SK-N-SH treated with all-trans-retinoic acid at 6 μM for 48 hours (cell line): Measurements from ENCODE around the gene P2RX3.

Experiments used
- ATAC-seq: fragments of 200-7000 bp; cut with Tn5 transposase; 3 replicates; pipeline ENCODE4 v1.9.1; 2020; ENCODE audit warnings: mild to moderate bottlenecking, moderate library complexity
- ARNTL ChIP-seq: fragments of 450-650 bp; formaldehyde crosslinking; IDR thresholded peaks from 2 replicates; pipeline ENCODE4 v1.5.0; 2020; ENCODE audit warnings: low read depth, mild to moderate bottlenecking, moderate library complexity, borderline replicate concordance
- BACH2 ChIP-seq: fragments of 250-450 bp; sonication (Bioruptor Pico); IDR thresholded peaks from 2 replicates; pipeline ENCODE4 v1.9.0; 2021; ENCODE audit warnings: mild to moderate bottlenecking, borderline replicate concordance
- CREB5 ChIP-seq: fragments of 250-450 bp; sonication (Bioruptor Pico); IDR thresholded peaks from 2 replicates; pipeline ENCODE4 v1.5.1; 2020; ENCODE audit warnings: low read depth, mild to moderate bottlenecking, moderate library complexity
- CSDC2 ChIP-seq: fragments of 250-450 bp; sonication (Bioruptor Pico); IDR thresholded peaks from 2 replicates; pipeline ENCODE4 v1.5.0; 2020; ENCODE audit warnings: mild to moderate bottlenecking, moderate library complexity
- ESRRG ChIP-seq: fragments of 250-450 bp; sonication (Bioruptor Pico); IDR thresholded peaks from 2 replicates; pipeline ENCODE4 v1.6.1; 2021; ENCODE audit warnings: mild to moderate bottlenecking
- GLIS3 ChIP-seq: fragments of 250-450 bp; sonication (Bioruptor Pico); IDR thresholded peaks from 2 replicates; pipeline ENCODE4 v1.5.0; 2020; ENCODE audit warnings: mild to moderate bottlenecking, moderate library complexity
- ISL1 ChIP-seq: fragments of 250-450 bp; sonication (Bioruptor Pico); IDR thresholded peaks from 2 replicates; pipeline ENCODE4 v2.1.2; 2022; ENCODE audit warnings: mild to moderate bottlenecking, moderate library complexity
- OSR1 ChIP-seq: fragments of 250-450 bp; sonication (Bioruptor Pico); IDR thresholded peaks from 2 replicates; pipeline ENCODE4 v1.8.0; 2022; ENCODE audit warnings: moderate library complexity, mild to moderate bottlenecking, inconsistent platforms
- PATZ1 ChIP-seq: fragments of 250-450 bp; sonication (Bioruptor Pico); IDR thresholded peaks from 2 replicates; pipeline ENCODE4 v1.8.0; 2020; ENCODE audit warnings: mild to moderate bottlenecking, moderate library complexity, borderline replicate concordance
- POU6F1 ChIP-seq: fragments of 250-450 bp; sonication (Bioruptor Pico); IDR thresholded peaks from 2 replicates; pipeline ENCODE4 v1.8.0; 2021; ENCODE audit warnings: low read depth, mild to moderate bottlenecking, moderate library complexity, borderline replicate concordance
- PPARA ChIP-seq: fragments of 250-450 bp; sonication (Bioruptor Pico); IDR thresholded peaks from 2 replicates; pipeline ENCODE4 v1.5.0; 2020; ENCODE audit warnings: mild to moderate bottlenecking, borderline replicate concordance
- RARB ChIP-seq: fragments of 250-450 bp; sonication (Bioruptor Pico); IDR thresholded peaks from 2 replicates; pipeline ENCODE4 v1.8.0; 2021; ENCODE audit warnings: mild to moderate bottlenecking, moderate library complexity
- SNAI2 ChIP-seq: fragments of 250-450 bp; sonication (Bioruptor Pico); IDR thresholded peaks from 2 replicates; pipeline ENCODE4 v1.5.0; 2020; ENCODE audit warnings: mild to moderate bottlenecking, moderate library complexity
- TCF4 ChIP-seq: fragments of 250-450 bp; sonication (Bioruptor Pico); IDR thresholded peaks from 2 replicates; pipeline ENCODE4 v1.8.0; 2021; ENCODE audit warnings: mild to moderate bottlenecking, moderate library complexity, borderline replicate concordance
- TOX ChIP-seq: fragments of 250-450 bp; sonication (Bioruptor Pico); IDR thresholded peaks from 2 replicates; pipeline ENCODE4 v1.8.0; 2021; ENCODE audit warnings: mild to moderate bottlenecking, moderate library complexity, borderline replicate concordance
- ZC3H10 ChIP-seq: fragments of 250-450 bp; sonication (Bioruptor Pico); IDR thresholded peaks from 2 replicates; pipeline ENCODE4 v1.5.1; 2021; ENCODE audit warnings: mild to moderate bottlenecking, moderate library complexity
- ZFP3 ChIP-seq: fragments of 250-450 bp; sonication (Bioruptor Pico); IDR thresholded peaks from 2 replicates; pipeline ENCODE4 v1.5.0; 2020; ENCODE audit warnings: mild to moderate bottlenecking, moderate library complexity
- ZNF565 ChIP-seq: fragments of 450-650 bp; formaldehyde crosslinking; conservative IDR thresholded peaks from 2 replicates; pipeline ENCODE4 v1.5.0; 2020; ENCODE audit warnings: low read depth, mild to moderate bottlenecking, moderate library complexity
- ZNF70 ChIP-seq: fragments of 450-650 bp; formaldehyde crosslinking; IDR thresholded peaks from 2 replicates; pipeline ENCODE4 v1.5.0; 2020; ENCODE audit warnings: mild to moderate bottlenecking, moderate library complexity
- ZNF8 ChIP-seq: fragments of 450-650 bp; formaldehyde crosslinking; IDR thresholded peaks from 2 replicates; pipeline ENCODE4 v1.5.0; 2020; ENCODE audit warnings: mild to moderate bottlenecking, moderate library complexity

The P2RX3 gene

GRCh38 chr11:57341250-57341808, 3.2 kb downstream of the P2RX3 start:
- ATAC-seq = no peak
- TF ChIP-seq CSDC2 (CRISPR knock-in tag) (no peak), ESRRG (no peak), ISL1 (CRISPR knock-in tag) (no peak), TOX (CRISPR knock-in tag) (no peak), ARNTL (no peak), OSR1 (CRISPR knock-in tag) (no peak), RARB (CRISPR knock-in tag) (no peak), ZNF8 (CRISPR knock-in tag) (no peak), ZNF565 (CRISPR knock-in tag) (no peak)

GRCh38 chr11:57342702-57343101, 4.5 kb downstream of the P2RX3 start:
- TF ChIP-seq ZFP3 (no peak), CSDC2 (CRISPR knock-in tag) (no peak), OSR1 (CRISPR knock-in tag) (no peak), ZNF70 (no peak), TCF4 (CRISPR knock-in tag) (no peak), SNAI2 (CRISPR knock-in tag) (no peak), PPARA (CRISPR knock-in tag) (no peak), TOX (CRISPR knock-in tag) (no peak), ISL1 (CRISPR knock-in tag) (no peak), ZNF8 (CRISPR knock-in tag) (no peak), ARNTL (no peak), BACH2 (CRISPR knock-in tag) (no peak), ZNF565 (CRISPR knock-in tag) (no peak), ESRRG (no peak)
- ATAC-seq = no peak

- no peak for TF ChIP-seq POU6F1 (CRISPR knock-in tag)
- TF ChIP-seq ZNF565 (CRISPR knock-in tag) = no peak
- TF ChIP-seq ZNF8 (CRISPR knock-in tag) = no peak
- no peak for TF ChIP-seq PPARA (CRISPR knock-in tag)
- TF ChIP-seq SNAI2 (CRISPR knock-in tag) = no peak
- no peak for TF ChIP-seq TCF4 (CRISPR knock-in tag)
- no peak for TF ChIP-seq PATZ1
- TF ChIP-seq RARB (CRISPR knock-in tag) = no peak
- TF ChIP-seq, all 23 proteins: peak for 0
- ATAC-seq = no peak
Observed at GRCh38 chr11:57343825-57344224, 5.7 kb downstream of the P2RX3 start.

GRCh38 chr11:57344826-57345225, 6.7 kb downstream of the P2RX3 start:
- ATAC-seq = no peak
- TF ChIP-seq PPARA (CRISPR knock-in tag) (no peak), ZNF8 (CRISPR knock-in tag) (no peak), ZNF70 (no peak), CREB5 (CRISPR knock-in tag) (no peak), ZFP3 (no peak), ZNF565 (CRISPR knock-in tag) (no peak), ZC3H10 (CRISPR knock-in tag) (no peak), BACH2 (CRISPR knock-in tag) (no peak), ISL1 (CRISPR knock-in tag) (no peak), CSDC2 (CRISPR knock-in tag) (no peak), TCF4 (CRISPR knock-in tag) (no peak)

- ATAC-seq = peak; percentile 88
- TF ChIP-seq ZC3H10 (CRISPR knock-in tag) (no peak), OSR1 (CRISPR knock-in tag) (no peak), ZFP3 (no peak), ZNF565 (CRISPR knock-in tag) (no peak), RARB (CRISPR knock-in tag) (no peak), GLIS3 (CRISPR knock-in tag) (no peak), ZNF8 (CRISPR knock-in tag) (no peak), BACH2 (CRISPR knock-in tag) (no peak)
Observed at GRCh38 chr11:57345555-57346211, 7.5 kb downstream of the P2RX3 start.
